Parathyroid adenoma (tissue), 2 donors: ENCODE measurements around the gene ARID4A.
"Not testable (repeated sequence)": the region's sequence is repeated elsewhere in the genome, so short reads cannot be mapped to it uniquely, and the experiment has no call there.

Experiments used
- H2AFZ ChIP-seq: fragments of 300-600 bp; sonication (generic); one replicate; pipeline ENCODE4 v1.7.0; 2017; ENCODE audit warnings: antibody characterized with exemption, mild to moderate bottlenecking
- H3K27ac ChIP-seq: fragments of 300-600 bp; sonication (generic); one replicate; pipeline ENCODE4 v1.7.0; 2017
- H3K27me3 ChIP-seq: fragments of 300-600 bp; sonication (generic); one replicate; pipeline ENCODE4 v1.7.0; 2017; ENCODE audit warnings: low read length; ENCODE audit not compliant: control insufficient read depth, insufficient read depth
- H3K36me3 ChIP-seq: fragments of 300-600 bp; sonication (generic); one replicate; pipeline ENCODE4 v1.7.0; 2017; ENCODE audit warnings: low read length; ENCODE audit not compliant: control insufficient read depth, insufficient read depth
- H3K4me1 ChIP-seq: fragments of 300-600 bp; sonication (generic); one replicate; pipeline ENCODE4 v1.7.0; 2017; ENCODE audit warnings: control low read depth
- H3K4me2 ChIP-seq: fragments of 300-600 bp; sonication (generic); one replicate; pipeline ENCODE4 v1.7.0; 2017; ENCODE audit warnings: low read length
- H3K4me3 ChIP-seq: fragments of 300-600 bp; sonication (generic); one replicate; pipeline ENCODE4 v1.7.0; 2017; ENCODE audit warnings: low read depth, low read length
- H3K79me2 ChIP-seq: fragments of 300-600 bp; sonication (generic); one replicate; pipeline ENCODE4 v1.7.0; 2017; ENCODE audit warnings: control low read depth
- H3K9ac ChIP-seq: fragments of 300-600 bp; sonication (generic); one replicate; pipeline ENCODE4 v1.7.0; 2017; ENCODE audit warnings: mild to moderate bottlenecking
- H3K9me3 ChIP-seq: fragments of 300-600 bp; sonication (generic); one replicate; pipeline ENCODE4 v1.7.0; 2017; ENCODE audit warnings: low read length; ENCODE audit not compliant: control insufficient read depth
- CTCF ChIP-seq: fragments of 300-600 bp; sonication (generic); IDR thresholded peaks from one replicate; pipeline ENCODE4 v1.7.0; 2017; ENCODE audit warnings: antibody characterized with exemption, mild to moderate bottlenecking
- donor health status: primary hyperparathyroidism.

The ARID4A gene

DNA sequence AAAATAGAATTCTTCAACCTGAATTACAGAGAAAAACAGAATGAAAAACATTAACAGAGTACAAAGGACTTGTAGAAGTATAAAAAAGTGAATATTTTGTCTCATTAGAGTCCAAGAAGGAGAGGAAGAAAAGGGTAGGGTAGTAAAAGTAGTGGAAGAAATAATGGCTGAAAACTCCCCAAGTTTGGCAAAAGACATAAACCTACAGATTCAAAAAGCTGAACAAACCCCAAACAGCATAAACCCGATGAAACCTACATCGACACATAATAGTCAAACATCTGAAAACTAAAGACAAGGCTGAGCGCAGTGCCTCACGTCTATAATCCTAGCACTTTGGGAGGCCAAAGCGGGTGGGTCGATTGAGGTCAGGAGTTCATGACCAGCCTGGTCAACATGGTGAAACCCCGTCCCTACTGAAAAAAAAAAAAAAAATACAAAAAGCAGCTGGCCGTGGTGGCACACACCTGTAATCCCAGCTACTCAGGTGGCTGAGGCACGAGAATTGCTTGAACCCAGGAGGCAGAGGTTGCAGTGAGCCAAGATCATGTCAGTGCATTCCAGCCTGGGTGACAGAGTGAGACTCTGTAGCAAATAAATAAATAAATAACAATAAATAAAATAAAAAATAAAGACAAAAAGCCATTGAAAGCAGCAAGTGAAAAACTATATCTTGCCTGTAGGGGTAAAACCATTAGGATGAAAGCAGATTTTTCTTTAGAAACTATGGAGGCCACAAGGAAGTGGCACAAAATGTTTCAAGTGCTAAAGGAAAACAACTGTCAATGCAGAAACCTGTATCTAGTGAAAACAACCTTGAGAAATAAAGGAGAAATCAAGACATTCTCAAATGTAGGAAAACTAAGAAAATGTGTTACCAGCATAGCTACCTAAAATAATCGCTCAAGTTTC is 117.5 kb downstream of the ARID4A start:
- no peak overlapping the region for H3K4me2 ChIP-seq
- H3K9ac ChIP-seq: no peak overlapping the region
- TF ChIP-seq CTCF: no peak
- H3K79me2 ChIP-seq: peaks cover 3% of the 10 kb centered on the region
- no peaks in the 10 kb centered on the region for H3K9me3 ChIP-seq
- no peaks in the 10 kb centered on the region for H3K27me3 ChIP-seq
- H3K4me1 ChIP-seq: no peaks in the 10 kb centered on the region
- H3K4me3 ChIP-seq: no peak overlapping the region
- H2AFZ ChIP-seq: no peak overlapping the region
- H3K27ac ChIP-seq: no peak overlapping the region
- no peaks in the 10 kb centered on the region for H3K36me3 ChIP-seq

- not testable (repeated sequence) for H3K27ac ChIP-seq, H3K36me3 ChIP-seq, H3K79me2 ChIP-seq
Measured at GRCh38 chr14:58416934-58417333, 118.6 kb downstream of the ARID4A start.

More at GRCh38 chr14:58416934-58417333, 118.6 kb downstream of the ARID4A start:
- not testable (repeated sequence) for H3K4me1 ChIP-seq, H2AFZ ChIP-seq, H3K27me3 ChIP-seq, H3K9ac ChIP-seq, H3K9me3 ChIP-seq, H3K4me2 ChIP-seq, H3K4me3 ChIP-seq
